GM19023 (cell line): ENCODE data around the gene RTP2.

Experiments used
- ATAC-seq: cut with Tn5 transposase; IDR thresholded peaks from one replicate; pipeline ENCODE4 v1.9.1; 2021; ENCODE audit warnings: mild to moderate bottlenecking, moderate library complexity; ENCODE audit not compliant: unreplicated experiment

The RTP2 gene

GRCh38 chr3:187677604-187678003 is 24.8 kb downstream of the RTP2 start:
- ATAC-seq = no peak

- ATAC-seq = no peak
Observed at GRCh38 chr3:187673012-187673411, 29.3 kb downstream of the RTP2 start.

- ATAC-seq = no peak
Observed at GRCh38 chr3:187669675-187670504, 32.5 kb downstream of the RTP2 start, which contains the start of gene SST. Gene SST (minus strand): TSS chr3:187670394. CDS start chr3:187670291, 103 bp downstream.

GRCh38 chr3:187667526-187667925 is 34.8 kb downstream of the RTP2 start:
- no peak for ATAC-seq

GRCh38 chr3:187665764-187666402 is 36.5 kb downstream of the RTP2 start:
- ATAC-seq = no peak

GRCh38 chr3:187665010-187665409 is 37.3 kb downstream of the RTP2 start:
- ATAC-seq = no peak

GRCh38 chr3:187662848-187663409 is 39.4 kb downstream of the RTP2 start:
- ATAC-seq = no peak

- ATAC-seq = no peak
Observed at GRCh38 chr3:187661267-187661666, 41.1 kb downstream of the RTP2 start.

GRCh38 chr3:187651282-187651681 is 51.1 kb downstream of the RTP2 start:
- ATAC-seq = no peak
